Osteoblast (primary cell): ENCODE results near the gene M1AP. TPM values are rescaled to one million over a fixed set of nuclear protein-coding genes. Genes with fewer than 3 reads are reported as not detected.

Source experiments
- DNase-seq: peaks from one replicate; pipeline ENCODE4 v3.0.0; 2011; ENCODE audit warnings: low spot score, mixed read lengths; ENCODE audit not compliant: insufficient read length; ENCODE audit errors: missing footprints
- H2AFZ ChIP-seq: 2 replicates; pipeline ENCODE4 v1.6.0; 2011; ENCODE audit warnings: mild to moderate bottlenecking, low read length
- H3K27ac ChIP-seq: 2 replicates; pipeline ENCODE4 v1.5.1; 2011; ENCODE audit warnings: mild to moderate bottlenecking, low read depth, low read length, moderate library complexity
- H3K27me3 ChIP-seq: 2 replicates; pipeline ENCODE4 v1.6.0; 2012; ENCODE audit warnings: mild to moderate bottlenecking, control low read depth, inconsistent platforms, low read length, moderate library complexity; ENCODE audit not compliant: insufficient read depth
- H3K36me3 ChIP-seq: 2 replicates; pipeline ENCODE4 v1.5.1; 2011; ENCODE audit warnings: mild to moderate bottlenecking, low read length, control low read depth, moderate library complexity; ENCODE audit not compliant: insufficient read depth
- H3K4me1 ChIP-seq: 2 replicates; pipeline ENCODE4 v1.5.1; 2011; ENCODE audit warnings: mild to moderate bottlenecking, low read length, control low read depth, moderate library complexity; ENCODE audit not compliant: insufficient read depth
- H3K4me2 ChIP-seq: 2 replicates; pipeline ENCODE4 v1.6.0; 2011; ENCODE audit warnings: mild to moderate bottlenecking, low read length; ENCODE audit not compliant: insufficient read depth
- H3K4me3 ChIP-seq: fragments of 200-600 bp; sonication (generic); 3 replicates; pipeline ENCODE4 v1.5.1; 2012; ENCODE audit warnings: mild to moderate bottlenecking, low read length, inconsistent platforms; ENCODE audit not compliant: insufficient read depth
- H3K79me2 ChIP-seq: 2 replicates; pipeline ENCODE4 v1.6.0; 2012; ENCODE audit warnings: mild to moderate bottlenecking, low read length, control low read depth, inconsistent platforms; ENCODE audit not compliant: insufficient read depth
- H3K9me3 ChIP-seq: 2 replicates; pipeline ENCODE4 v1.5.1; 2011; ENCODE audit warnings: low read depth, low read length, control low read depth
- H4K20me1 ChIP-seq: 2 replicates; pipeline ENCODE4 v1.6.0; 2012; ENCODE audit warnings: mild to moderate bottlenecking, low read length, control low read depth; ENCODE audit not compliant: insufficient read depth
- CTCF ChIP-seq: IDR thresholded peaks from 2 replicates; pipeline ENCODE4 v1.5.1; 2011; ENCODE audit warnings: mild to moderate bottlenecking, low read depth, low read length, moderate library complexity; ENCODE audit errors: extremely low read depth
- total RNA-seq: library from RNA; depleted of rRNA; stranded (reverse); fragments of >200 nt; gene quantifications from 2 replicates; pipeline ENCODE4 v1.2.3, GENCODE V29; 2012

The M1AP gene
- total RNA-seq, 1 donor, result under 0.01 TPM

- Histone ChIP-seq H3K4me2 (no peak overlapping the region), H3K4me3 (no peak overlapping the region), H3K27me3 (no peaks in the 10 kb centered on the region), H3K9me3 (no peaks in the 10 kb centered on the region), H3K79me2 (peaks cover 44% of the 10 kb centered on the region), H4K20me1 (peaks cover 16% of the 10 kb centered on the region), H2AFZ (no peak overlapping the region), H3K36me3 (peaks cover 27% of the 10 kb centered on the region), H3K4me1 (peaks cover 27% of the 10 kb centered on the region), H3K27ac (no peak overlapping the region)
- peak; percentile 54 for DNase-seq
- TF ChIP-seq CTCF, result no peak
Observed at GRCh38 chr2:74526649-74527230, 121.4 kb downstream of the M1AP start.

- Histone ChIP-seq H3K4me1 (peaks cover 19% of the 10 kb centered on the region), H3K27me3 (no peaks in the 10 kb centered on the region), H4K20me1 (peaks cover 16% of the 10 kb centered on the region), H3K4me3 (no peak within 1 kb of the TSS), H3K27ac (no peak within 1 kb of the TSS), H3K79me2 (peaks cover 37% of the 10 kb centered on the region), H3K4me2 (no peak within 1 kb of the TSS), H3K36me3 (peaks cover 27% of the 10 kb centered on the region), H2AFZ (no peak within 1 kb of the TSS), H3K9me3 (no peaks in the 10 kb centered on the region)
- no peak for TF ChIP-seq CTCF
- peak; percentile 63 for DNase-seq
Observed at GRCh38 chr2:74525717-74526648, 122.1 kb downstream of the M1AP start, which contains the start of gene DQX1. Gene DQX1, minus strand, starts transcription at chr2:74526231. Its CDS starts 502 bp downstream, at chr2:74525729.

GRCh38 chr2:74524955-74525716 lies 123.0 kb downstream of the M1AP start:
- H3K27ac ChIP-seq, result no peak overlapping the region
- peaks cover 7% of the 10 kb centered on the region for H3K27me3 ChIP-seq
- DNase-seq, result peak; percentile 25
- no peak overlapping the region for H2AFZ ChIP-seq
- H3K4me2 ChIP-seq, result no peak overlapping the region
- peaks cover 28% of the 10 kb centered on the region for H3K79me2 ChIP-seq
- TF ChIP-seq CTCF, result no peak
- no peak overlapping the region for H3K4me3 ChIP-seq
- no peaks in the 10 kb centered on the region for H3K9me3 ChIP-seq
- H4K20me1 ChIP-seq, result peaks cover 16% of the 10 kb centered on the region
- H3K36me3 ChIP-seq, result peaks cover 27% of the 10 kb centered on the region
- H3K4me1 ChIP-seq, result peaks cover 14% of the 10 kb centered on the region
